NCI-H69 (cell line): Measurements from ENCODE around the gene CCDC24.

Experiments
- DNase-seq: peaks from one replicate; lab custom pipeline; 2025; lab: John Stamatoyannopoulos, UW

CCDC24 gene

GRCh38 chr1:44043176-44044070 lies 52.0 kb downstream of the CCDC24 start:
- DNase-seq, result peak; percentile 55

GRCh38 chr1:44044071-44044801 lies 52.8 kb downstream of the CCDC24 start:
- no peak for DNase-seq

- no peak for DNase-seq
These were observed 53.7 kb downstream of the CCDC24 start for GRCh38 chr1:44045064-44045463.
